ENCODE measurements around the gene OR5B21.
A peak's percentile ranks its signal among the peaks of the same experiment; 100 is the strongest.

OR5B21 gene

DNA sequence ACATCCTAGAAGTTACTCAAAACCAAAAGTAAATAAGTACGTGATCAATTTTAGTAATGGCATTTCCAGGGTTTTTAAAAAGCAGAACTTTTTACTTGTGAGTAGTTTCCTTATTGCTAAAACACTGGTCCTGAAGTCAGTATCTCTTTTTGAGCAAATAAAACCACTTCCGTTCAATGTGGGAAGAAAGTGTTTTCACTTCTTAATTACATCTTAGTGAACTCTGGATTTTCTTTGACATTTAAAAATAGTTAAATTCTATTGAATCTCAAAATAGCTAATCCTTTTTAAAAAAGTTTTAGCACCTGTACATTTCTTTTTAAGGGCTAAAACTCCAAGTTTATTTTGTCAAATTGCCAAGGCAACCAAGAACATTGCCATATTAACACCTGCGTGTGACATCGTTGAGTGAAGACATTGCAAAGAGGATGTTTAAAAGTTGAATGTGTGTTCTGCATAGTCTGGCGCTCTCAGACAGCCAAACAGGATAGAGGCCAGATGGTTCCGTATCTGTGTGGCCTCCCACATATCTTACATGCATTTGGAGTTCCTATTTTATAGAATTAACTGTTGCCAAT, 17.2 kb upstream of the OR5B21 start:
- TF ChIP-seq, protein P1, sequence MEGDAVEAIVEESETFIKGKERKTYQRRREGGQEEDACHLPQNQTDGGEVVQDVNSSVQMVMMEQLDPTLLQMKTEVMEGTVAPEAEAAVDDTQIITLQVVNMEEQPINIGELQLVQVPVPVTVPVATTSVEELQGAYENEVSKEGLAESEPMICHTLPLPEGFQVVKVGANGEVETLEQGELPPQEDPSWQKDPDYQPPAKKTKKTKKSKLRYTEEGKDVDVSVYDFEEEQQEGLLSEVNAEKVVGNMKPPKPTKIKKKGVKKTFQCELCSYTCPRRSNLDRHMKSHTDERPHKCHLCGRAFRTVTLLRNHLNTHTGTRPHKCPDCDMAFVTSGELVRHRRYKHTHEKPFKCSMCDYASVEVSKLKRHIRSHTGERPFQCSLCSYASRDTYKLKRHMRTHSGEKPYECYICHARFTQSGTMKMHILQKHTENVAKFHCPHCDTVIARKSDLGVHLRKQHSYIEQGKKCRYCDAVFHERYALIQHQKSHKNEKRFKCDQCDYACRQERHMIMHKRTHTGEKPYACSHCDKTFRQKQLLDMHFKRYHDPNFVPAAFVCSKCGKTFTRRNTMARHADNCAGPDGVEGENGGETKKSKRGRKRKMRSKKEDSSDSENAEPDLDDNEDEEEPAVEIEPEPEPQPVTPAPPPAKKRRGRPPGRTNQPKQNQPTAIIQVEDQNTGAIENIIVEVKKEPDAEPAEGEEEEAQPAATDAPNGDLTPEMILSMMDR (IDR thresholded peaks at IDR 0.05; ENCODE audit: low read length, missing control alignments): no peak
- H3K4me3 ChIP-seq (replicated peaks; ENCODE audit: low read depth, low read length): no peak overlapping the region
- DNase-seq (ENCODE audit: low read depth): peak; percentile 17

DNA sequence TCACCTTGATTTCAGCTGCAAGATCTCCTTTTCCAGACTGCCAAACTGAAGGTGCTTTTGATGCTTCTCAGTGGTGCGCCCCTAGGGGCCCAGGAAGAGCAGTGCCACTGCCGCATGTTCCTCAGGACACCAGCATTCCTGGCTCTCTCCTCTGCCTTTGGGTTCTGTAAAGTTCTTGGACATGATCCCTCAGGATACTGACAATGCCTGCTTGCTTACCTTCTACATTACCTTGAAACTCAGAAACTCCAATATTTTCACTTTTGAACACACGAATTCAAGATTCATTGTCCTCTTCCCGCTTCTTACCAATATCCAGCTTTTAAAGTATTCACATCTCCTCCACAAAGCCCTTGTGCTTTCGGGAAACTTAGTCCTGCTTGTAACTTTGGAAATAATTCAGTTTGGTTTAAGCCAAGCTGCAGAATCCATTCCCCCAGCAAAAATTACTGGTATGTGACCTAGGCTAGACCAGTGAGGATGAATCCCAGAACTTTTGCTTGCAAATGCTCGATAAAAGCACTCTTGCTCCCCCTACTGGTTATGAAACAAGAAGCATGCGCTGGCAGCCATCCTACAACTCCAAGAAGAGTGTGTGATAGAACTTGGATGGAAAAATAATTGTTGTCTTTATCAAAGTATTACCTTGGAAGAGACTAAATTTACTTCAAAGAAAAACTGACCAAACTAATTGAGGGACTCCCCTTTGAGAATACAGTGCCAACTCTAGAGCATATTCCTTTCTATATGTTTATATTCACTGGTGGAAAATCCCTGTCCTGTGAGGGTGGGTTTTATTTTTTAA, 16.5 kb upstream of the OR5B21 start:
- peak overlapping the region; percentile 20 for H3K4me3 ChIP-seq (replicated peaks; ENCODE audit: low read depth, low read length)
- TF ChIP-seq, protein P1 (IDR thresholded peaks at IDR 0.05; ENCODE audit: low read length, missing control alignments): peak; percentile 90
- DNase-seq (ENCODE audit: low read depth): peak; percentile 91

DNA sequence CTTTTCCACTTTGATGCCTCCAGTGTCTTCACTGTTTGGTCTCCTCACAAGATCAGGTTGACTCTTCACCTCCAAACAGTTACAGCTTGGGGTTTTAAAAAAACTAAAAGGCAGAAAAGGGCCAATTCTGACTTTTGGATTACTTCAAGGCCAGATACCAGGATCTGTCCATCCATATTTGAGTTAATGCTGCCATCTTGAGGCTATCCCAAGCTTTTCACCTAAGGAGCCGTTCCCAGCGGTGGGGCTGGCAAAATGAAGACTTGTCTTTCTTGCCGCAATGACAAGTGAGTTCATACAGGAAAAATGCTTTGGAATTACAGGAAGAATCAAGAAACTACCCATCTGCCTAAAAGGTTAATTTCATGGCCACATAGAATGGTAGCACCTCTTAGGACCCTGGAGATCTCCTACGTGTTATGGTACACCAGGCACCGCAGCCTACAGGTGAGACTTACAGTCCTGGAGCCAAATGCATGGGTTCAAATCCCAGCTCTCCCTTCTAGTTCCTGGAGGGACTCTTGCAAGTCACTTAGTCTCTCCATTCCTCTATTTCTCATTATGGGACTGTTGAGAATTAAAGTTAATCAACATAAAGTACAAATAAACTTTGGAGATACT, 6.0 kb upstream of the OR5B21 start:
- TF ChIP-seq, protein P1 (IDR thresholded peaks at IDR 0.05; ENCODE audit: low read length, missing control alignments): peak; percentile 76
- peak; percentile 80 for DNase-seq (ENCODE audit: low read depth)
- H3K4me3 ChIP-seq (replicated peaks; ENCODE audit: low read depth, low read length): no peak overlapping the region

GRCh38 chr11:58511636-58512035, 3.7 kb upstream of the OR5B21 start:
- TF ChIP-seq, protein P1 (IDR thresholded peaks at IDR 0.05; ENCODE audit: low read length, missing control alignments): no peak

GRCh38 chr11:58509748-58510147, 1.8 kb upstream of the OR5B21 start:
- TF ChIP-seq, protein P1 (IDR thresholded peaks at IDR 0.05; ENCODE audit: low read length, missing control alignments): no peak
- DNase-seq (ENCODE audit: low read depth): no peak
- no peak overlapping the region for H3K4me3 ChIP-seq (replicated peaks; ENCODE audit: low read depth, low read length)

More at GRCh38 chr11:58511636-58512035, 3.7 kb upstream of the OR5B21 start:
- H3K4me3 ChIP-seq (replicated peaks; ENCODE audit: low read depth, low read length): no peak overlapping the region
- DNase-seq (ENCODE audit: low read depth): no peak

GRCh38 chr11:58508814-58509213, 909 bp upstream of the OR5B21 start:
- TF ChIP-seq, protein P1 (IDR thresholded peaks at IDR 0.05; ENCODE audit: low read length, missing control alignments): no peak
- no peak for DNase-seq (ENCODE audit: low read depth)

More at GRCh38 chr11:58508814-58509213, 909 bp upstream of the OR5B21 start:
- H3K4me3 ChIP-seq (replicated peaks; ENCODE audit: low read depth, low read length): no peak overlapping the region

Measured in fibroblast of pulmonary artery (primary cell).